Measurements from ENCODE around the gene CCND1. TPM values are rescaled to one million over a fixed set of nuclear protein-coding genes. Genes with fewer than 3 reads are reported as not detected.

The CCND1 gene
- total RNA-seq (2021; fragmentation: NEBNext Ultra II Directional; extraction: Animal tissue kit (Norgen Biotek cat#: 25700)) (170 and 172 TPM in 2 replicates), polyA plus RNA-seq (2011; rRNA removed) (64.5 and 156 TPM in 2 replicates), polyA minus RNA-seq (2011; rRNA and poly(A)+ RNA removed) (93.0 and 124 TPM in 2 replicates)
- polyA plus RNA-seq (2011; cell fraction: cytosol; rRNA removed) = 94.6 TPM
- polyA plus RNA-seq (2011; cell fraction: nucleus; rRNA removed) = 177 TPM
- polyA plus RNA-seq (2012, experiment 1 of 2) = 76.2 to 117 TPM (median 80.8 TPM) in 4 replicates
- 26.6 TPM for polyA plus RNA-seq (2012, experiment 2 of 2)
- 53.6 TPM for polyA plus RNA-seq (2013, experiment 1 of 2)
- 50.3 TPM for polyA plus RNA-seq (2013, experiment 2 of 2)
- 168 TPM for polyA minus RNA-seq (2011; cell fraction: cytosol; rRNA and poly(A)+ RNA removed)
- polyA minus RNA-seq (2011; cell fraction: nucleus; rRNA and poly(A)+ RNA removed) = 217 TPM
- long read RNA-seq, experiment 1, full-length matches to known transcripts = 8 of 38 reads
- long read RNA-seq, experiment 1, partial matches to known transcripts = 30 of 38 reads
- long read RNA-seq, experiment 1, other reads (novel, unspliced or antisense) = 0 of 38 reads
- long read RNA-seq, experiment 2, partial matches to known transcripts = 0 of 4 reads
- long read RNA-seq, experiment 2, other reads (novel, unspliced or antisense) = 4 of 4 reads

- POLR2A ChIA-PET (ENCODE audit: partially characterized antibody) = interaction anchor here (0.9 to 13.2 kb wide), 3 partner anchors 17 to 348 kb away, joined by 3 to 197 read pairs (median 12); no protein-coding TSS in a partner anchor
- TF ChIP-seq TBP (IDR thresholded peaks at IDR 0.05; ENCODE audit: low read depth, low read length) = peak; percentile 96
- peak; percentile 50 for TF ChIP-seq PHF8 (conservative IDR thresholded peaks at IDR 0.05; ENCODE audit: low read depth, low read length)
- peak in 1 of 2 experiments; percentile 55; a peak in 1 of 4 replicates for TF ChIP-seq SIN3A (conservative IDR thresholded peaks at IDR 0.05 in 1 of 2, IDR thresholded peaks at IDR 0.05 in 1 of 2; ENCODE audit: low read depth in 1 of 2, low read length in 2 of 2)
- TF ChIP-seq GTF2F1 (IDR thresholded peaks at IDR 0.05; ENCODE audit: borderline replicate concordance, low read depth, low read length) = peak; percentile 84
- TF ChIP-seq CREB1 (IDR thresholded peaks at IDR 0.05) = peak; percentile 76
- TF ChIP-seq CTBP2 (IDR thresholded peaks at IDR 0.05; ENCODE audit: borderline replicate concordance, insufficient read depth, insufficient read length, low read length) = peak; percentile 26
- TF ChIP-seq POLR2A (IDR thresholded peaks at IDR 0.05; ENCODE audit: control extremely low read depth in 1 of 2, low read depth in 2 of 2, low read length in 2 of 2) = peak in 1 of 2 experiments; percentile 99; a peak in 2 of 3 replicates
- no peak for TF ChIP-seq SIX5 (IDR thresholded peaks at IDR 0.05; ENCODE audit: low read depth, low read length)
These were observed at the start of gene CCND1 for GRCh38 chr11:69640995-69641581. TSS of gene CCND1 (plus strand) at chr11:69641156. CDS start at chr11:69641314, 158 bp downstream.

More at GRCh38 chr11:69640995-69641581, at the start of gene CCND1:
- peak within 1 kb of the TSS; percentile 97 for H3K18ac ChIP-seq (ENCODE audit: extremely low read depth, low read length)
- H3K27me3 ChIP-seq (replicated peaks in 1 of 4; ENCODE audit: control insufficient read depth in 3 of 4, extremely low read depth in 1 of 4, insufficient read depth in 3 of 4, low read length in 3 of 4) = peaks cover 0 to 23% (median 14%) of the 10 kb centered on the region in 4 experiments; a peak in 5 of 7 replicates
- H3K4ac ChIP-seq (replicated peaks; ENCODE audit: insufficient read length, low read depth, low read length) = peak within 1 kb of the TSS; percentile 99
- H3K36me3 ChIP-seq (ENCODE audit: control insufficient read depth in 2 of 4, insufficient read depth in 4 of 4, low read length in 3 of 4) = peaks cover 13 to 23% (median 18%) of the 10 kb centered on the region in 4 experiments; a peak in 4 of 8 replicates
- peaks cover 10 to 18% of the 10 kb centered on the region in 2 experiments for H4K20me1 ChIP-seq (replicated peaks in 1 of 2; ENCODE audit: control insufficient read depth in 1 of 2, insufficient read depth in 2 of 2, low read length in 2 of 2)
- peak within 1 kb of the TSS; percentile 88 for H2BK120ac ChIP-seq (replicated peaks; ENCODE audit: low read depth, low read length)
- CTCF ChIA-PET (ENCODE audit: partially characterized antibody) = interaction anchor here (0.9 to 5.5 kb wide), 3 partner anchors 154 to 348 kb away, joined by 3 to 31 read pairs (median 4); partner anchors contain the start of gene MYEOV
- H3K4me1 ChIP-seq (replicated peaks in 1 of 4; ENCODE audit: control insufficient read depth in 3 of 4, insufficient read depth in 4 of 4, low read length in 3 of 4) = peaks cover under 1 to 21% (median 12%) of the 10 kb centered on the region in 4 experiments
- no peak within 1 kb of the TSS for H2BK20ac ChIP-seq (ENCODE audit: low read length)
- peak within 1 kb of the TSS; percentile 95; the same call in 1 of the 2 replicates for H2BK5ac ChIP-seq (ENCODE audit: low read depth, low read length)
- DNase-seq (ENCODE audit: low read depth in 1 of 2, low spot score in 2 of 2) = peak in 1 of 2 experiments; percentile 83
- H3K27ac ChIP-seq (ENCODE audit: low read depth, low read length) = peak within 1 kb of the TSS; percentile 71; the same call in 1 of the 2 replicates
- H2AK5ac ChIP-seq (ENCODE audit: low read depth, low read length) = peak within 1 kb of the TSS; percentile 84; the same call in 1 of the 2 replicates
- peak within 1 kb of the TSS; percentile 95 for H3K56ac ChIP-seq (replicated peaks; ENCODE audit: insufficient read length, low read depth, low read length)
- no peak within 1 kb of the TSS for H3K14ac ChIP-seq (ENCODE audit: insufficient read length)
- H3K9ac ChIP-seq (replicated peaks in 1 of 4; ENCODE audit: extremely low read depth in 1 of 4, low read depth in 3 of 4, low read length in 3 of 4) = peak within 1 kb of the TSS; percentile 88 to 93 (median 88)
- peaks cover 0 to 34% of the 10 kb centered on the region in 2 experiments; a peak in 2 of 4 replicates for H3K79me2 ChIP-seq (ENCODE audit: control insufficient read depth in 1 of 2, insufficient read depth in 2 of 2, low read length in 2 of 2)
- H3K79me1 ChIP-seq (ENCODE audit: low read depth, low read length) = peaks cover 6% of the 10 kb centered on the region; the same call in 1 of the 2 replicates
- no peaks in the 10 kb centered on the region for H3K9me3 ChIP-seq (ENCODE audit: insufficient read depth in 2 of 2, low read depth in 1 of 2, low read length in 1 of 2)
- peak within 1 kb of the TSS; percentile 92 for H2BK15ac ChIP-seq (ENCODE audit: low read length)
- peak within 1 kb of the TSS; percentile 92 for H3K4me2 ChIP-seq (ENCODE audit: insufficient read depth in 1 of 2, low read depth in 2 of 2, low read length in 2 of 2)
- H3K23me2 ChIP-seq (ENCODE audit: low read depth, low read length) = peaks cover 31% of the 10 kb centered on the region
- peak within 1 kb of the TSS; percentile 98 for H4K91ac ChIP-seq (replicated peaks; ENCODE audit: insufficient read length, low read length)
- peak; percentile 45 for FAIRE-seq
- H3K23ac ChIP-seq (ENCODE audit: insufficient read length) = no peak within 1 kb of the TSS
- peak within 1 kb of the TSS; percentile 95 for H4K8ac ChIP-seq (ENCODE audit: extremely low read depth, insufficient read depth, low read length)
- 3% methylated on average over 37 of the region's 49 CpGs; no CpG with 5 or more reads in 1 of the 2 experiments for WGBS, 2 experiments (ENCODE audit: extremely low coverage in 1 of 2, insufficient coverage in 1 of 2, insufficient read length in 1 of 2, insufficient replicate concordance in 2 of 2, low coverage in 1 of 2, low lambda C conversion rate in 2 of 2, missing lambda C conversion rate in 1 of 2)
- peak within 1 kb of the TSS; percentile 90 to 97 (median 95) for H3K4me3 ChIP-seq (ENCODE audit: extremely low read depth in 1 of 4, insufficient read depth in 2 of 4, low read depth in 3 of 4, low read length in 4 of 4)
- peak within 1 kb of the TSS; percentile 81 for H4K5ac ChIP-seq (ENCODE audit: insufficient read length, low read depth, low read length)
- H2AFZ ChIP-seq (ENCODE audit: low read length) = no peak within 1 kb of the TSS
- peak within 1 kb of the TSS; percentile 84 for H2BK12ac ChIP-seq (ENCODE audit: low read depth, low read length)

Data from H1 (cell line).